Pancreas (tissue), 10 donors: ENCODE results near the gene LRRC8D. TPM values are rescaled to one million over a fixed set of nuclear protein-coding genes. Genes with fewer than 3 reads are reported as not detected.

ENCODE experiments used
- ATAC-seq, 4 donors: fragments of 200-7000 bp; cut with Tn5 transposase; one replicate each; pipeline versions ENCODE4 v1.8.0 to v1.9.1; 2020; ENCODE audit warnings: mild to moderate bottlenecking in 4 of 4, moderate library complexity in 4 of 4
- DNase-seq, 6 donors: peaks; one replicate each; pipeline ENCODE4 v3.0.0-alpha.2; 2020
- FAIRE-seq: peaks from 2 replicates; lab custom pipeline; 2012; peaks lifted over from hg19 to GRCh38; lab: Jason Lieb, UNC
- H3K27ac ChIP-seq, 4 donors: fragments of 200-600 bp; sonication (generic); 1 replicate in 3 of 4; 2 replicates in 1 of 4; pipeline versions ENCODE4 v1.5.0 to v1.8.0; 2020
- H3K27me3 ChIP-seq, 4 donors: fragments of 200-600 bp; one replicate each; pipeline ENCODE4 v1.8.0; 2021
- H3K36me3 ChIP-seq, 3 donors: fragments of 200-600 bp; sonication (generic) in 1 of 3; one replicate each; pipeline versions ENCODE4 v1.5.0 to v1.8.0; 2020 to 2021
- H3K4me1 ChIP-seq, 3 donors: fragments of 200-600 bp; one replicate each; pipeline ENCODE4 v1.8.0; 2021
- H3K4me3 ChIP-seq, 4 donors: fragments of 200-600 bp; sonication (generic) in 2 of 4; one replicate each; pipeline versions ENCODE4 v1.5.0 to v1.8.0; 2020 to 2021
- H3K9me3 ChIP-seq, 4 donors: fragments of 200-600 bp; one replicate each; pipeline ENCODE4 v1.8.0; 2021
- WGBS, 2 donors: extraction: QIAGEN DNeasy Blood & Tissue Kit; methylation state at CpG; one replicate each; pipeline ENCODE4 v1.1.7; 2013; 5-methylcytosine and 5-hydroxymethylcytosine counted together
- intact Hi-C, 3 donors: fragments of 100-400 bp; cut with DNase I; formaldehyde crosslinking; loops; one replicate each; pipeline versions ENCODE4 v1.11.1 to v1.14.2; 2022
- polyA plus RNA-seq, 2 donors: library from polyadenylated mRNA; stranded (reverse); fragments of 200-250 nt; gene quantifications; one replicate each; pipeline ENCODE4 v1.2.3, GENCODE V29; 2013
- total RNA-seq, 6 donors: library from RNA; stranded (reverse); fragmentation: NEBNext Ultra II Directional in 4 of 6; extraction: Animal tissue kit (Norgen Biotek cat#: 25700) in 4 of 6; gene quantifications; one replicate each; pipeline versions ENCODE4 v1.2.1 to v1.2.4, GENCODE V29; 2021 to 2023
- TF ChIP-seq, protein P1 (sequence below), 4 donors: fragments of 200-600 bp; sonication (generic) in 3 of 4; IDR thresholded peaks; one replicate each; pipeline versions ENCODE4 v1.5.0 to v1.8.0; 2021; ENCODE audit warnings: antibody characterized with exemption in 4 of 4
- donor health status: healthy with polysubstance abuse.
- donor health status: DM: no; HTN: no; CAD: no; lungs with moderate emphysema.
- donor health status: DM: no; HTN: no; CAD: no.
- donor health status: control.
- donor health status: control.
- donor health status: Bipolar disorder and iron deficiency.
- donor health status: DM: yes; HTN: yes; CAD: no.
- donor health status: DM: no; HTN: no; CAD: no.
- donor health status: DM: no; HTN: no; CAD: no.
- donor health status: DM: yes; HTN: yes; CAD: no.

LRRC8D gene
- total and polyA plus RNA-seq, 8 donors, result 3.8 to 27.1 (median 10.4) TPM

DNA sequence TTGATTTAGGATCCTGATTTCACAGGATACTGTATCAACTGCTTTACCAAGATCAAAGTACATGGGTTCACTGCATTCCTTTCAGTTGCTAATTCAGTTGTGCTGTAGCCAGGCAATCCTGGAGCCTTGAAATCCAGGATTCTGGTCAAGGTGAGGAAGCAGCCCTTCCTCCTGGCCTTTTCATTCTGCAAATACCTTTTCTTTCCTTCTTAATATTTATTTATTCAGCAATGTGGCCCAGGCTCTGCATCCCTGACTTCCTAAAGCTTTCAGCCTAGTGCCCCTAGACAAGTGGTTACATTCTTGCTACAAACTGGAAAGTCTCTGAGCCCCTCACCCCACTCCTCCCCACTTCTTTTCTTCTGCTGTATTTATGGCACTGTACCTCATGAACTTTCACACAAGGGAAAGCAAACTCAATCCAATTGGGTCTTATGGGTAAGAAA is 16.2 kb downstream of the LRRC8D start:
- ATAC-seq (peak in 2 of 4 donors; percentile 18 to 37), FAIRE-seq (no peak), DNase-seq (no peak)
- Histone ChIP-seq H3K9me3 (no peaks in the 10 kb centered on the region), H3K36me3 (no peaks in the 10 kb centered on the region), H3K4me3 (no peak overlapping the region), H3K27me3 (no peaks in the 10 kb centered on the region), H3K27ac (no peak overlapping the region), H3K4me1 (peaks cover 5 to 40% (median 25%) of the 10 kb centered on the region in 3 donors)
- intact Hi-C loops, result no loop called here
- TF ChIP-seq, protein P1, sequence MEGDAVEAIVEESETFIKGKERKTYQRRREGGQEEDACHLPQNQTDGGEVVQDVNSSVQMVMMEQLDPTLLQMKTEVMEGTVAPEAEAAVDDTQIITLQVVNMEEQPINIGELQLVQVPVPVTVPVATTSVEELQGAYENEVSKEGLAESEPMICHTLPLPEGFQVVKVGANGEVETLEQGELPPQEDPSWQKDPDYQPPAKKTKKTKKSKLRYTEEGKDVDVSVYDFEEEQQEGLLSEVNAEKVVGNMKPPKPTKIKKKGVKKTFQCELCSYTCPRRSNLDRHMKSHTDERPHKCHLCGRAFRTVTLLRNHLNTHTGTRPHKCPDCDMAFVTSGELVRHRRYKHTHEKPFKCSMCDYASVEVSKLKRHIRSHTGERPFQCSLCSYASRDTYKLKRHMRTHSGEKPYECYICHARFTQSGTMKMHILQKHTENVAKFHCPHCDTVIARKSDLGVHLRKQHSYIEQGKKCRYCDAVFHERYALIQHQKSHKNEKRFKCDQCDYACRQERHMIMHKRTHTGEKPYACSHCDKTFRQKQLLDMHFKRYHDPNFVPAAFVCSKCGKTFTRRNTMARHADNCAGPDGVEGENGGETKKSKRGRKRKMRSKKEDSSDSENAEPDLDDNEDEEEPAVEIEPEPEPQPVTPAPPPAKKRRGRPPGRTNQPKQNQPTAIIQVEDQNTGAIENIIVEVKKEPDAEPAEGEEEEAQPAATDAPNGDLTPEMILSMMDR (IDR thresholded peaks at IDR 0.05), result no peak

DNA sequence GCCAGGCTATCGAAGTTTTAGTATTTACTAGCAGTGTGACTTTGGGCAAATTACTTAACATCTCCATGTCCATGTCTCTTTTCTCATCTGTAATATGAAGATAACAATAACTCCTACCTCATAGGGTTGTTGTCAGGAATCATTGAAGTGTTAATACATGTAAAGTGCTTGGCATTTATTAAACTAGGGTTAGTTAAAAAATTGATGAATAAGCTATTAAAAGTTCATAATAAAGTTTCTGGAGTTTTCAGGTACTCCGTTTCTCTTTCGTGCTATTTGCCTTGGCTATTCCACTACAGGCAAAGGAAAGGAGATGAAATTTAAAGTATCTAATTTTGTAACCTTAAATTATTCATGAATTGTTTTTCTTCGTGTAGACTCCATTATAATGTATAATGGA is 16.7 kb downstream of the LRRC8D start:
- 88 to 90% methylated on average over 4 of the region's 4 CpGs for WGBS, 2 donors
- Histone ChIP-seq H3K36me3 (no peaks in the 10 kb centered on the region), H3K9me3 (no peaks in the 10 kb centered on the region), H3K4me3 (no peak overlapping the region), H3K27me3 (no peaks in the 10 kb centered on the region), H3K27ac (no peak overlapping the region), H3K4me1 (peaks cover 5 to 40% (median 25%) of the 10 kb centered on the region in 3 donors)
- TF ChIP-seq, protein P1 (IDR thresholded peaks at IDR 0.05), result no peak
- no peak for ATAC-seq
- FAIRE-seq, result no peak
- no peak for DNase-seq
- intact Hi-C loops, result no loop called here

DNA sequence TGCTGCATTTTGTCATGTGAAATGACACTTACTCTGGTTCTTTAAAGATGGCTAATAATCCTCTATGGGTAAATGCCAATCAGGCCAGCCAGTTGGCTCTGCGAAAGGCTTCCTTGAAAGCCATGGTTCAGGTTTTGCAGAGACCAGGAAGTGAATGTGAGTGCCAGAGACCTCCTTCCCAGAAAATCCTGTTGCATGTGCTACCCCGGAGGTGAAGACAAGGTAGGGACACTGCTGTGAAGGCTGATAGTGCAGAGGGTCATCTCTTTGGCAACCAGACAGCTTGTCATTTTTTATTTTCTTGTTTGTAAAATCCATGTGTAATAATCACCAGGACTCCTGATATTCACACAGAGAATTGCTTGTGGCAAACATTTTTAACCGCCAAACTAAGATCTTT is 18.7 kb downstream of the LRRC8D start:
- DNase-seq, result no peak
- H3K27ac ChIP-seq, result no peak overlapping the region
- H3K36me3 ChIP-seq, result no peaks in the 10 kb centered on the region
- no peaks in the 10 kb centered on the region for H3K27me3 ChIP-seq
- WGBS, 2 donors, result 84 to 88% methylated on average over 3 of the region's 3 CpGs
- no peak for ATAC-seq
- no peaks in the 10 kb centered on the region for H3K9me3 ChIP-seq
- peaks cover 9 to 26% (median 25%) of the 10 kb centered on the region in 3 donors for H3K4me1 ChIP-seq
- intact Hi-C loops, result no loop called here
- no peak overlapping the region for H3K4me3 ChIP-seq
- FAIRE-seq, result no peak
- TF ChIP-seq, protein P1 (IDR thresholded peaks at IDR 0.05), result no peak

DNA sequence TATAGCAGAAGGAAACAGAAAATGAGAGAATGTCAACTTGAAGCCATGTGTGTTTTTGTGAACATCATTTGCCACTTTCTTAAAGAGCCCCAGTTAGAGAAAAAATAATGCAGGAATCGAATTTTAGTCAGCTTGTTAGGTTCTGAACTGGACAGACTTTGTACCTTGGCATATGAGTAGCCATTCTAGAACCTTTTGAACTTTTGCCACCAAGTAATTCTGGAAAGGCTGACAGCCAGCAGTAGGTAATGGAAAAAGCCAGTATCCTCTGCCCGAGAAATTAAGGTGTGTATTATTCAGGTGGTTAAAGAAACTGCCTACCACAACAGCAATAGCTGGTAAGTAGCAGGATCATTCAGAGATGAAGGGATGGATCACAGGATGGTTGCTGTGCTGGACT is 20.7 kb downstream of the LRRC8D start:
- no peak overlapping the region for H3K27ac ChIP-seq
- TF ChIP-seq, protein P1 (IDR thresholded peaks at IDR 0.05), result no peak
- peaks cover 9 to 10% (median 9%) of the 10 kb centered on the region in 3 donors for H3K4me1 ChIP-seq
- peak in 3 of 4 donors; percentile 17 to 19 (median 19) for ATAC-seq
- no peak overlapping the region for H3K4me3 ChIP-seq
- H3K36me3 ChIP-seq, result no peaks in the 10 kb centered on the region
- DNase-seq, result no peak
- 38 to 42% methylated on average over 2 of the region's 2 CpGs for WGBS, 2 donors
- no peaks in the 10 kb centered on the region for H3K9me3 ChIP-seq
- no peaks in the 10 kb centered on the region for H3K27me3 ChIP-seq
- intact Hi-C loops, result no loop called here
- FAIRE-seq, result no peak

DNA sequence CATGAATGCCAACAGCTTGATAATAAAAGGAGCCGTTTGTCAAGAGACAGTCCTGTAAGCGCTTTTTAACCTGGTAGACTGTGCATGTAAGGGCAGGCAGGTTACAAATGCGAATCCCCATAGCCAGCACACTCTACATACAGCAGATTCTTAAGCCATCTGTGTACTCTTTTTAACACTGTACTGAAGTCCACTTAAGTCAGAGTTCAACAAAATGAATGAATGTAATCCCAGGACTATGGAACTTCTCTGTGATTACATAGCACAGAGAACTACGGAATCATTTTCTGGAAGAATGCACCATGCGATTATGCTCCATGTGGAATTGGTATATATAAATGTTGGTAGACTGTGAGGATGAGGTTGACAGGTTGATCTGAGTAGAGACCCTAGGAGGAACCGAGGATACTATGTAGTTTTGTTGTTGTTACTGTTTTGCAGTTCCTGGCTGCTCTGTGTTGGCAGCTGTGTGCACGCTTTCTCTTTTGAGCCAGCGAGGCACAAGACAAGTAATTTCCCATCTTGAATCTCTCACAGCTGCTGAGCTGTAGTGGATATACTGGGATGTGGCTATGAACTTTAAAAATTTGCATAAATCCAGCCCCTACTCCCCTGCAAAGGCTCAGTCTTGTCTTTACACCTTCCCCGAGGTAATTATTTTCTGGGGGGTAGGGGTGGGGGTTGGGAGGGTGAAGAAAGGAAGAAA is 21.9 kb downstream of the LRRC8D start:
- Histone ChIP-seq H3K4me1 (peaks cover 4% of the 10 kb centered on the region in 3 donors), H3K4me3 (peak overlapping the region; percentile 55 to 77 (median 65)), H3K27me3 (no peaks in the 10 kb centered on the region), H3K27ac (peak overlapping the region; percentile 27 to 73 (median 57)), H3K9me3 (no peaks in the 10 kb centered on the region), H3K36me3 (no peaks in the 10 kb centered on the region)
- WGBS, 2 donors, result 32 to 37% methylated on average over 9 of the region's 9 CpGs
- intact Hi-C loops, result no loop called here
- FAIRE-seq (no peak), ATAC-seq (peak; percentile 30 to 52 (median 48)), DNase-seq (no peak)
- TF ChIP-seq, protein P1 (IDR thresholded peaks at IDR 0.05), result no peak
